T-helper 2 cell treated with Interferon-gamma antibody and Interleukin-4, amounts not matched to agents 5 μg/mL and 100 μg/mL, for 36 hours (primary cell): ENCODE results near the gene CRYBB3.
A peak's percentile ranks its signal among the peaks of the same experiment; 100 is the strongest.
"Not testable (repeated sequence)": the region's sequence is repeated elsewhere in the genome, so short reads cannot be mapped to it uniquely, and the experiment has no call there.

Experiments used
- DNase-seq: peaks from one replicate; pipeline ENCODE4 v3.0.0; 2021; ENCODE audit warnings: low spot score
- H3K27ac Mint-ChIP-seq: one replicate; pipeline ENCODE4 v1.8.0; 2021; ENCODE audit warnings: mild to moderate bottlenecking, mixed read lengths
- H3K27me3 Mint-ChIP-seq: one replicate; pipeline ENCODE4 v1.8.0; 2021; ENCODE audit warnings: low read depth, mixed read lengths
- H3K36me3 Mint-ChIP-seq: one replicate; pipeline ENCODE4 v1.8.0; 2021; ENCODE audit warnings: low read depth, mixed read lengths
- H3K4me1 Mint-ChIP-seq: one replicate; pipeline ENCODE4 v1.8.0; 2021; ENCODE audit warnings: low read depth, mixed read lengths
- H3K4me3 Mint-ChIP-seq: one replicate; pipeline ENCODE4 v1.8.0; 2022; ENCODE audit warnings: mild to moderate bottlenecking, moderate library complexity, mixed read lengths
- H3K9me3 Mint-ChIP-seq: one replicate; pipeline ENCODE4 v1.8.0; 2021; ENCODE audit warnings: mixed read lengths

The CRYBB3 gene

DNA sequence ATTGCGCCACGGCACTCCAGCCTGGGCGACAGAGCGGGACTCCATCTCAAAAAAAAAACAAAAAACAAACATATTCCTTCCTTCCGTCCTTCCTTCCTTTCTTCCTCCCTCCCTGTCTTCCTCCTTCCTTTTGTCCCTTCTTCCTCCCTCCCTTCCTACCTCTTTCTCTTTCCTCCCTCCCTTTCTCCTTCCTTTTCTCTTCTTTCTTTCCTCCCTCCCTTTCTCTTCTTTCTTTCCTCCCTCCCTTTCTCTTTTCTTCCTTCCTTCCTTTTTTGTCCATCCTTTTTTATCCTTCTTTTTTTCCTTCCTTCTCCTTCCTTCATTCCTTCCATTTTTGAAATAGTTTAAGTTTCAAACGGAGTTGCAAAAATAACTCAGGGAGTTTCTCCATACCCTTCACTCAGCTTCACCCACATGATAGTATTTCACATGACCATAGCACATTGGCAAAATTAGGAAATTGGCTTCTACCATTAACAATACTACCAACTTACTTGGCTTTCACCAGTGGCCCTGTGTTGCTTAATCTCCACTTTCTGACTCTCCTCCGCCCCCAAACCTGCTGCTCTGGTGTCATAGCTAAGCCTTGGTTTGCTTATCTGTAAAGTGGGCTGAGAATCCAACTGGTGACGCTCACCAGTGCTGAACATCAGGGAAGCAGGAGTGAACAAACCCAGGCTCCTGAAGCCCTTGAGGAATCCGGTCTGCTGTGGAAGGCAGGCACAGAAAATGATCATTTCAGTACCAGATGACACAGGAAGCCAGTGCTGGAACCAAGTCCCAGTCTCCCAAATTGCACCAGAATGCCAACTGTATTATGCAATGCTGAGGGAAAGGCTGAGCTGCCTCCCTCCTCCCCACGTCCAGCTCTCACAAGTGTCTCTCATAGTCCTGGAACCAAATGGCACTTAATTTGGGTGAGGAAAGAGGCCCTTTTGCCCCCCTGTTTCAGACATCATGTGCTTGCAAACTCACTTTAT lies 17.2 kb upstream of the CRYBB3 start:
- H3K4me3 Mint-ChIP-seq: no peak overlapping the region
- no peaks in the 10 kb centered on the region for H3K27me3 Mint-ChIP-seq
- H3K4me1 Mint-ChIP-seq: no peaks in the 10 kb centered on the region
- no peak overlapping the region for H3K27ac Mint-ChIP-seq
- peaks cover 19% of the 10 kb centered on the region for H3K36me3 Mint-ChIP-seq
- no peak for DNase-seq
- peaks cover 8% of the 10 kb centered on the region for H3K9me3 Mint-ChIP-seq

DNA sequence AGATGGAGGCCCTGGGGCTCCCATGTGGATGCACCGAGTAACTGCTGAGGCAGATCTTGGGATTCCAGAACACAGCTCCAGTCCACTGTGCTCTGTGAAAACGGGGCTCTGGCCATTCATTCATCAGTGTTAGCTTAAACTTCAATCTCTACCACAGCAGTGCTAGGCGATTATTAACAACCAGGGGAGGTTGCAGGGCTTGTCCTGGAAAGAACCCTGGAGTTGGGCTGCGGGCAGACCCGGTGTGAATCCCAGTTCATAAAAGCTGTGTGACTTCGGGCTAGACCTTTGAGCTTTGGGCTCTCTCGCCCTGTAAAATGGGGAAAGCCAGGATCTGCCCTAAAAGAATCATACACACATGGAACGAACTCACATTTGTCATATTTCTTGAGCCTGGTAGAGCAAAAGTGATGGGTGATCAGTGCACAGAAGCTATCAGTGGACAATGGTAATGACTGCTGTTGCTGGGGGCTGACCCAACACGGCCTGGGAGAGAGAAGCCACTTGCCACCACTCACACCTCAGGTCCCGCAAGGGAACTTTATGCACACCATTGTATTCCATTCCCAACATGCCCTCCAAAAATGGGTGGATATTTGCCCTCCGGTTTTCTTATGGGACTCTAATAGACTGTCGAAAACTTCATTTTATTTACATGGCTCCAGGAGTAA lies 15.6 kb upstream of the CRYBB3 start:
- no peaks in the 10 kb centered on the region for H3K27me3 Mint-ChIP-seq
- H3K4me3 Mint-ChIP-seq: no peak overlapping the region
- DNase-seq: no peak
- H3K9me3 Mint-ChIP-seq: peaks cover 8% of the 10 kb centered on the region
- H3K4me1 Mint-ChIP-seq: no peaks in the 10 kb centered on the region
- H3K36me3 Mint-ChIP-seq: peaks cover 13% of the 10 kb centered on the region
- no peak overlapping the region for H3K27ac Mint-ChIP-seq

DNA sequence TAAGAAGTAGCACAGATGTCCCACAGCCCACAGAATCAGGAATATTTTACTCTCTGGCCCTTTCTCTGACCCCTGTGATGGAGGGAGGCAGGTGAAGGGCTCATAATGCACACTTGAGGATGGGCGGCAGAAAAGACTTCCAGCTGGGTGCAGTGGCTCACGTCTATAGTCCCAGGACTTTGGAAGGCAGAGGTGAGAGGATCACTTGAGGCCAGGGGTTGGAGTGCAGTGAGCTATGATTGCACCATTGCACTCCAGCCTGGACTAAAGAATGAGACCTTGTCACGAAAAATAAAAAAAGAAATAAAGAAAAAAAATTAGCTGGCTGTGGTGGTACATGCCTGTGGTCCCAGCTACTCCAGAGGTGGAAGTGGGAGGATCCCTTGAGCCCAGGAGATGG lies 13.5 kb upstream of the CRYBB3 start:
- Mint-ChIP-seq H3K27me3 (no peaks in the 10 kb centered on the region), H3K9me3 (no peaks in the 10 kb centered on the region), H3K4me3 (no peak overlapping the region), H3K27ac (no peak overlapping the region), H3K36me3 (peaks cover 4% of the 10 kb centered on the region), H3K4me1 (no peaks in the 10 kb centered on the region)
- no peak for DNase-seq

DNA sequence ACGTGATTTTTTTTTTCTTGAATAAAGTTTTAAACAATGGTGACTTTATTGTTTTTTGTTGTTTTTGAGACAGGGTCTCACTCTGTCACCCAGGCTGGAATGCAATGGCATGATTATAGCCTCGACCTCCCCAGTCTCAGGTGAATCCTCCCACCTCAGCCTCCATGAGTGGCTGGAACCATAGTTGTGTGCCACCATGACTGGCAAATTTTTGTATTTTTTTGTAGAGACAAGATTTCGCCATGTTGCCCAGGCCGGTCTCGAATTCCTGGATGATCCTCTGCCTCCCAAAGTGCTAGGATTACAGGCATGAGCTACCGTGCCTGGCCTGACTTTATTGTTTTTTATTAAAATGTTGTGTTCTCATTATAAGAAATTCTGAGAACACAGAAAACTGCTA lies 12.2 kb upstream of the CRYBB3 start:
- no peaks in the 10 kb centered on the region for H3K9me3 Mint-ChIP-seq
- H3K4me1 Mint-ChIP-seq: no peaks in the 10 kb centered on the region
- no peak overlapping the region for H3K27ac Mint-ChIP-seq
- no peaks in the 10 kb centered on the region for H3K27me3 Mint-ChIP-seq
- H3K36me3 Mint-ChIP-seq: peaks cover 2% of the 10 kb centered on the region
- H3K4me3 Mint-ChIP-seq: no peak overlapping the region
- no peak for DNase-seq

DNA sequence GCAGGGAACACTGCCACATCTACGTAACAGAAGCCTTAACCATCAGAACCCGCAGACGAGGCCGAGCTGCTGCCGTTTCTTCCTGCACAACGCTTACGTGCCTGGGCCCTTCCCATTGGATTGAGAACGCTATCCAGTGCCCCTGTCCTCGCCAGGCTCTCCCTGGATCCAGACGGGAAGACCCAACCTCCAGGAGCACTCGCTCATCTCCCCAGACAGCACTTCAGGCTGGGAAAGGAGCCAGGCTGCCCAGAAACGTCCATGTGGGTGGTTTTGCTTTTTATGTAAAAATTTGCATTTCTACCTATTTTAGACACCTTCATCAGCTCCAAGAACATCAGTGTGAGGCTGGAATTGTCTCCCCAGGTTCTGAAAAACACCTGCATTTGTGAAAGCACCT lies 7.3 kb upstream of the CRYBB3 start:
- DNase-seq: no peak
- H3K4me1 Mint-ChIP-seq: no peaks in the 10 kb centered on the region
- no peak overlapping the region for H3K4me3 Mint-ChIP-seq
- H3K27me3 Mint-ChIP-seq: no peaks in the 10 kb centered on the region
- no peak overlapping the region for H3K27ac Mint-ChIP-seq
- H3K9me3 Mint-ChIP-seq: no peaks in the 10 kb centered on the region
- peaks cover 5% of the 10 kb centered on the region for H3K36me3 Mint-ChIP-seq

DNA sequence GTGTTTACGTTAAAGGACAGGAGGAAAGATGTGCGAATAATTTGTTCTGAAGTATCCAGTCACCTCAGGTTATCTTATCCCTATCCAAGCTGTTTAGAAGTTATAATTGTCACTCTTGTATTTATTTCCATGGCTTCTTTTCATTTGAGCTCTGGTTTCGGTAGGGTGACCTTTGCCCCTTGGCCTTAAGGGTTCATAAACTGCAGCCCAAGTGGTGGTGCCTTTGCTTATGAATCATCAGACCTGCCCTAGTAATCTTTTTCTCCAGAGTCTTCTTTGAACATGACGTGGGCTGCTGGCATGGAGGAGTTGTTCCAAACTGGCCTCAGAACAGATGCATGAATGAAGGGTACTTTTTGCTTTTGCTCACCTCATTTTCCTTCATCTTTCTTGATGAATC lies 6.5 kb upstream of the CRYBB3 start:
- no peaks in the 10 kb centered on the region for H3K4me1 Mint-ChIP-seq
- H3K27me3 Mint-ChIP-seq: no peaks in the 10 kb centered on the region
- H3K36me3 Mint-ChIP-seq: peaks cover 5% of the 10 kb centered on the region
- H3K27ac Mint-ChIP-seq: no peak overlapping the region
- no peaks in the 10 kb centered on the region for H3K9me3 Mint-ChIP-seq
- DNase-seq: no peak
- no peak overlapping the region for H3K4me3 Mint-ChIP-seq

DNA sequence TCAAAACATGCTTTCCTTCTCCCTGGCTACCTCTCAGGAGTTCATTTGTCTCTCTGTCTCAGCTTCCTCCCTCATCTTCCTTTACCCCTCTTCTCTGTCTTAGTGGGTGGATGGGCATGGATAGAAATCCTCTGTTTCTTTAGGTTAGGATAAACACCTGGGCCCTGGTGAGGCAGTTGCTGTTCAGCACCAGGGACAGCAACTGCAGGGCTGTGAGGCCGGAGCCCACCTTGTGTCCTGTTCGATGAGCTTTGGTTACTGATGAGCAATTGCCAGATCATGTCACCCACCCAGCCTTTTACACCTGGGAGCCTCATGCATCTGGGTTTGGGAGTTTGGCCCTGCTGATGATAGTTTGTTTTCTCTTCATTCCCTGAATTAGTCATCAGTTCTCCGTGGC lies 6.1 kb upstream of the CRYBB3 start:
- peaks cover 5% of the 10 kb centered on the region for H3K36me3 Mint-ChIP-seq
- H3K9me3 Mint-ChIP-seq: no peaks in the 10 kb centered on the region
- no peaks in the 10 kb centered on the region for H3K4me1 Mint-ChIP-seq
- H3K4me3 Mint-ChIP-seq: no peak overlapping the region
- no peak overlapping the region for H3K27ac Mint-ChIP-seq
- DNase-seq: no peak
- no peaks in the 10 kb centered on the region for H3K27me3 Mint-ChIP-seq

DNA sequence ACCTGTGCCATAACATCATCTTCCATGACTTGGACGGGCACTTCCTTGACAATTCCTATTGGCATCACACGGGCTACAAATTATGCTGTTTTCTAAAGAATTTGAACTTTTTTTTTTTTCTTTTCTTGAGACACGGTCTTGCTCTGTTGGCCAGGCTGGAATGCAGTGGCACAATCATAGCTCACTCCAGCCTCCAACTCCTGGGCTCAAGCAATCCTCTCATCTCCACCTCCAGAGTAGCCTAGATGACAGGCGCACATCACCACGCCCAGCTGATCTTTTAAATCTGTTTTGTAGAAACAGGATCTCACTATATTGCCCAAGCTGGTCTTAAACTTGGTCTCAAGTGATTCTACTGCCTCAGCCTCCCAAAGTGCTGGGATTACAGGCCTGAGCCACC lies 3.3 kb upstream of the CRYBB3 start:
- Mint-ChIP-seq H3K4me1 (no peaks in the 10 kb centered on the region), H3K27ac (no peak overlapping the region), H3K27me3 (no peaks in the 10 kb centered on the region)

DNA sequence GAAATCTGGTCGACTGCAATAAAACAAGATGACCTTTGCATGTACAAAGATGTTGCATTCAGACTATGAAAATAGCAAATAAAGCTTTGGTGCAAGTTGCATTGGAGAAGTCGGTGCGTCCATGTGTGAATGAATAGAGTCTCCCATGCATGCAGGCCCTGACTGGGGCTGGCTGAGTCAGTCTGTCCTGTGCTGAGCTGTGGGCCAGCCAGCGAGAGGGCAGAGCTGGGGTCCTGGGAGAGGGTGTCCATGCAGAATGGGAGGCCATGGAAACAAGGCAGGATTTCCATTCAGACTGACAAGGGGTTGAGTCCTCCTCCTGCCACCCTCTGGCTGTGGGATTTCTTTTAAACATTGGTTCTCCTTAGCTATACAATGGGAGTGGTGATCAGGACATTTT lies 2.3 kb upstream of the CRYBB3 start:
- peaks cover 2% of the 10 kb centered on the region for H3K36me3 Mint-ChIP-seq

More for the DNA sequence above, 3.3 kb upstream of the CRYBB3 start:
- no peak overlapping the region for H3K4me3 Mint-ChIP-seq
- DNase-seq: no peak
- H3K9me3 Mint-ChIP-seq: no peaks in the 10 kb centered on the region
- H3K36me3 Mint-ChIP-seq: peaks cover 5% of the 10 kb centered on the region

DNA sequence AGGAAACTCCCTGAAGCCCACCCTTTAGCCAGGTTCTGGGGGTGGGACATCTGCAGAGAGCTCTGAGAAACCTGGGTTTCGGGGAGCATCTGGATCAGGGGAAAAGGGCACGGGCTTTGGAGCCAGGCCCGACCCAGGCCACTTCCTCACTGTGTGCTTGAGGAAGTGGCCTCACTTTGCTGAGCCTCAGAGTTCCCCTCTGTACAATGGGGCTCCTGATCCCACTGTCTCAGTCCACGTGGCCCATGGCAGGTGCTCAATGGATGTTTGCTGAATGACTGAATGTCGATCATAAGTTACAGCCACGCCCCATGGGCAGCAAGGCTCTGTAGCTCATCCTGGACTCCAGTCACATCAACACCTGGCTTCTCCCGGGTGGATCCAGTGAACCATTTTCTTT lies 1.3 kb downstream of the CRYBB3 start:
- Mint-ChIP-seq H3K4me1 (peaks cover 5% of the 10 kb centered on the region), H3K9me3 (no peaks in the 10 kb centered on the region), H3K36me3 (no peaks in the 10 kb centered on the region), H3K27ac (no peak overlapping the region), H3K4me3 (no peak overlapping the region), H3K27me3 (no peaks in the 10 kb centered on the region)
- DNase-seq: no peak

More for the DNA sequence above, 2.3 kb upstream of the CRYBB3 start:
- no peak for DNase-seq
- H3K27ac Mint-ChIP-seq: no peak overlapping the region
- H3K9me3 Mint-ChIP-seq: no peaks in the 10 kb centered on the region
- H3K27me3 Mint-ChIP-seq: no peaks in the 10 kb centered on the region
- peaks cover 5% of the 10 kb centered on the region for H3K4me1 Mint-ChIP-seq
- H3K4me3 Mint-ChIP-seq: no peak overlapping the region

DNA sequence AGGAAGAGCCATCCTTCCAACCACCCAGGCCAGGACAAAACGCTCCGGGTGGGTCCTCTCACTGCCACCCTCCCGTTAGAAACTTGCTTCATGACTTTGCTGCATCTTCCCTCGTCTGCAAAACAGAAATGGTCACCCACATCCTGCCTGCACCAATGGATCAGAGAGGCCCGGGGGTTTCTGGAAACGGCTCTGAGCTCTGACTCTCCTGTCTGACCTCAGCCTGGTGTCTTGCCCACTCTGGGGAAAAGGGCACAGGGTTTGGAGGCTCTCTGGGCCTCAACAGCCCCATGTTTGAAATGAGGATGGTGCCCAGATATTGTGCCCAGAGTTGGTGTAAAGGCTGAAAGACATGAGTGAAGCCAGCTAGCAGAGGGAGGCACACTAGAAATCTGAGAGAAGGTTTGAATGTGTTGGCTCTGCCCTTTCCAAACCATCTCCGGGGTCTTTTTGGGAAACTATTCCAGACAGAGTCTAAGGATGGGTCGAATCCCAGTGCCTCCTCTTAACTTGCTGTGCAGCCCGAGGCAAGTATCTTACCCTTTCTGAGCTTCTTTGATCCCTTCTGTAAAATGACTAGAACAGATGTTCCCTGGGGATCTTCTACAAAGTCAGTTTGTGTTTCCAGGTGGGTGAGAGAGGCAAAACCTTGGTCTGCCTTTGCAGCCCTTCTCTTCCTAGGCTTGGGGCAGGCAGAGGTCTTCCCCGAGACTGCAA lies 2.1 kb downstream of the CRYBB3 start:
- H3K9me3 Mint-ChIP-seq: no peaks in the 10 kb centered on the region
- no peak overlapping the region for H3K4me3 Mint-ChIP-seq
- peaks cover 5% of the 10 kb centered on the region for H3K4me1 Mint-ChIP-seq
- no peaks in the 10 kb centered on the region for H3K36me3 Mint-ChIP-seq
- H3K27ac Mint-ChIP-seq: peak overlapping the region; percentile 26
- no peak for DNase-seq
- H3K27me3 Mint-ChIP-seq: no peaks in the 10 kb centered on the region

DNA sequence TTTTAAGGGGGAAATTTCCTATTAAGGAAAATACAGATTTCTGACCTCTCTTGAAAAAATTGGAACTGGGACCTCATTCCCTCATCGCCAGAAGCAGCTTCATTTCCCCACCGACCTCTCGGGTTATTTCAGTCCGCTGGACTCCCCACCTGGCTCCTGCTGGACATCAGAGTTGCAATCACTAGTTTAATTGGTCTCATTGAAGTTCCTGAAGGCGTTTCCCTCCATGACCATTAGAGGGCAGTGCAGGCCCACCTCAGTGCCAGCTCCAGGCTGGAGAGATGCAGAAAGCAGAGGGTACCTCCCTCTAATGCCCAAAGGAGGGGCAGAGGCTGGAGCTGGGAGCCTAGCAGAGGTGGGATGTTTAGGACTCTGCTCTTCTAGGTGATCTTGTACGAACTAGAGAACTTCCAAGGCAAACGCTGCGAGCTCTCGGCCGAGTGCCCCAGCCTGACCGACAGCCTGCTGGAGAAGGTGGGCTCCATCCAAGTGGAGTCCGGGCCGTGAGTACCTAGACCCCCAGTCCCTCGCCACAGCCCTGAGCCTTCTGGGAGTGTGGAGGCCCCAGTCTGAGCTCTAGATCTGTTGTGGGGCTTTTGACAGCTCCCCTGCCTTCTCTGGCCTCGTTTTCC lies 2.7 kb downstream of the CRYBB3 start:
- Mint-ChIP-seq H3K27ac (no peak overlapping the region), H3K36me3 (no peaks in the 10 kb centered on the region), H3K9me3 (no peaks in the 10 kb centered on the region), H3K4me3 (no peak overlapping the region), H3K27me3 (no peaks in the 10 kb centered on the region), H3K4me1 (peaks cover 5% of the 10 kb centered on the region)
- DNase-seq: peak; percentile 32

DNA sequence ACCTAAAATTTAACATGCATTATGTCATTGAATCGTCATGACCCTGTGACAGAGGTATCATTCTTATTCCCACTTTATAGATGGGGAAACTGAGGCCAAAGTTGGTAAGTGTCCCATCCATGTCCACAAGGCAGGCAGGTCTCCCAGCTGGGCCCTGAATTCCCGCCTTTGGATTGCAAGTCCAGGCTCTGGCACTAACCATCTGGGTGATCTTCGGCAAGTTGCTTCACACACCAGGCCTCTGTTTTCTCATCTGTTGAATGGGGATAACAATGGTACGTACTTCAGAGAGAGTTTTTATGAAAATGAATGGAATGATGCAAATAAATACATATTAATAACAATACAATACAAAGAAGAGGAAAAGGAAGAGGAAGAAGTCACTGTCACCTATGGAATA lies 3.4 kb downstream of the CRYBB3 start:
- no peaks in the 10 kb centered on the region for H3K27me3 Mint-ChIP-seq
- H3K4me3 Mint-ChIP-seq: no peak overlapping the region
- no peaks in the 10 kb centered on the region for H3K36me3 Mint-ChIP-seq
- DNase-seq: no peak
- H3K9me3 Mint-ChIP-seq: no peaks in the 10 kb centered on the region
- no peak overlapping the region for H3K27ac Mint-ChIP-seq
- H3K4me1 Mint-ChIP-seq: peaks cover 5% of the 10 kb centered on the region

DNA sequence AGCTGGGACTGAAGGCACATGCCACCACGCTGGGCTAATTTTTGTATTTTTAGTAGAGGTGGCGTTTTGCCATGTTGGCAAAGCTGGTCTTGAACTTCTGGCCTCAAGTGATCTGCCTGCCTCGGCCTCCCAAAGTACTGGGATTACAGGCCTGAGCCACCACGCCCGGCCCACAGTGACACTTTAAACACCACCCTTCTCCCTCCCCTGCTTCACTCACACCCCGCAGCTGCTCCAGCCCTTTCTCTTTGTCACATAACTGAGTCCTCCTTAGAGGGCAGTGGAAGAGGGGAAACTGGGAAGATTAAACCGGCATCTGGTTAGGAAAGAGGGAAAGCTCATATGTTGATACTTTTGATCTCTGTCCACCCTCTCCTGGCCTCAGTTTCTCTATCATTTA lies 4.9 kb downstream of the CRYBB3 start:
- not testable (repeated sequence) for DNase-seq, H3K4me1 Mint-ChIP-seq, H3K27ac Mint-ChIP-seq, H3K4me3 Mint-ChIP-seq, H3K9me3 Mint-ChIP-seq, H3K36me3 Mint-ChIP-seq, H3K27me3 Mint-ChIP-seq
